B cell (primary cell): ENCODE results near the gene RIPK3. TPM values are rescaled to one million over a fixed set of nuclear protein-coding genes. Genes with fewer than 3 reads are reported as not detected.

ENCODE experiments used
- ATAC-seq: fragments of 200-7000 bp; cut with Tn5 transposase; one replicate; pipeline ENCODE4 v1.10.0; 2021; ENCODE audit warnings: low read depth, mild to moderate bottlenecking, moderate number of reproducible peaks, moderate library complexity
- CTCF ChIA-PET: fragments of 350-600 bp; sonication (Branson Sonifier 250); formaldehyde crosslinking; loops from one replicate; lab custom pipeline; 2021; ENCODE audit warnings: antibody characterized with exemption, inconsistent platforms; lab: Charles Lee
- POLR2A ChIA-PET: fragments of 350-600 bp; sonication (Branson Sonifier 250); formaldehyde crosslinking; loops from one replicate; lab custom pipeline; 2021; ENCODE audit warnings: antibody characterized with exemption; lab: Charles Lee
- DNase-seq: peaks from one replicate; pipeline ENCODE4 v3.0.0; 2013
- H2AFZ ChIP-seq: 2 replicates; pipeline ENCODE4 v1.6.1; 2012; ENCODE audit warnings: mild to moderate bottlenecking, low read depth, low read length; ENCODE audit not compliant: insufficient read depth, poor library complexity, severe bottlenecking
- H3K27ac ChIP-seq, 2 donors: 1 replicate in 1 of 2; 2 replicates in 1 of 2; pipeline ENCODE4 v1.5.1; 2012 to 2013; ENCODE audit warnings: low read length in 2 of 2, mild to moderate bottlenecking in 2 of 2, moderate library complexity in 1 of 2
- H3K27me3 ChIP-seq, 4 experiments: fragments of 200-600 bp in 1 of 4; sonication (generic) in 1 of 4; replicated peaks in 1 of 4; 1 replicate in 2 of 4; 2 replicates in 2 of 4; pipeline versions ENCODE4 v1.6.1 to v1.7.0; 2013 to 2016; ENCODE audit warnings: low read length in 3 of 4, mild to moderate bottlenecking in 2 of 4, mixed read lengths in 1 of 4, moderate library complexity in 1 of 4; ENCODE audit not compliant: insufficient read depth in 4 of 4, control insufficient read depth in 3 of 4; ENCODE audit errors: control extremely low read depth in 1 of 4
- H3K36me3 ChIP-seq, 2 experiments: replicated peaks in 1 of 2; 1 replicate in 1 of 2; 2 replicates in 1 of 2; pipeline versions ENCODE4 v1.6.1 to v1.7.1; 2013; ENCODE audit warnings: low read length in 1 of 2; ENCODE audit not compliant: insufficient read depth in 2 of 2, control insufficient read depth in 1 of 2; ENCODE audit errors: control extremely low read depth in 1 of 2, extremely low read depth in 1 of 2
- H3K4me1 ChIP-seq, 2 donors: fragments of 200-600 bp in 1 of 2; sonication (generic) in 1 of 2; 1 replicate in 1 of 2; 2 replicates in 1 of 2; pipeline versions ENCODE4 v1.5.1 to v1.6.1; 2013 to 2017; ENCODE audit warnings: low read length in 2 of 2; ENCODE audit not compliant: control insufficient read depth in 2 of 2, insufficient read depth in 2 of 2
- H3K4me2 ChIP-seq: replicated peaks from 2 replicates; pipeline ENCODE3; 2012; ENCODE audit warnings: mild to moderate bottlenecking, low read depth, low read length; ENCODE audit not compliant: poor library complexity, severe bottlenecking
- H3K4me3 ChIP-seq, 5 experiments: fragments of 200-600 bp in 1 of 5; sonication (generic) in 1 of 5; 1 replicate in 3 of 5; 2 replicates in 2 of 5; pipeline versions ENCODE4 v1.5.1 to v1.7.0; 2011 to 2016; ENCODE audit warnings: low read length in 4 of 5, mild to moderate bottlenecking in 4 of 5, low read depth in 2 of 5, control low read depth in 1 of 5, moderate library complexity in 1 of 5; ENCODE audit not compliant: insufficient read depth in 1 of 5; ENCODE audit errors: control extremely low read depth in 1 of 5, extremely low read depth in 1 of 5
- H3K79me2 ChIP-seq: fragments of 200-600 bp; sonication (generic); one replicate; pipeline ENCODE4 v1.6.0; 2016; ENCODE audit warnings: low read length; ENCODE audit not compliant: control insufficient read depth, insufficient read depth
- H3K9ac ChIP-seq: fragments of 200-600 bp; sonication (generic); 2 replicates; pipeline ENCODE4 v1.6.1; 2017; ENCODE audit warnings: mild to moderate bottlenecking, low read length, moderate library complexity
- H3K9me3 ChIP-seq, 3 donors: one replicate each; pipeline versions ENCODE4 v1.6.1 to v1.7.1; 2013; ENCODE audit warnings: low read length in 2 of 3; ENCODE audit not compliant: control insufficient read depth in 2 of 3, insufficient read depth in 1 of 3; ENCODE audit errors: control extremely low read depth in 1 of 3
- H4K20me1 ChIP-seq: 2 replicates; pipeline ENCODE4 v1.6.0; 2012; ENCODE audit warnings: mild to moderate bottlenecking, low read length; ENCODE audit not compliant: insufficient read depth, control insufficient read depth, poor library complexity, severe bottlenecking
- H3K27ac Mint-ChIP-seq: one replicate; pipeline ENCODE4 v1.8.0; 2021; ENCODE audit warnings: mixed read lengths
- H3K27me3 Mint-ChIP-seq: one replicate; pipeline ENCODE4 v1.8.0; 2021; ENCODE audit warnings: mixed read lengths
- H3K4me1 Mint-ChIP-seq: one replicate; pipeline ENCODE4 v1.8.0; 2021; ENCODE audit warnings: mixed read lengths
- H3K4me3 Mint-ChIP-seq: one replicate; pipeline ENCODE4 v1.8.0; 2021; ENCODE audit warnings: mixed read lengths
- H3K9me3 Mint-ChIP-seq: one replicate; pipeline ENCODE4 v1.8.0; 2022; ENCODE audit warnings: mixed read lengths; ENCODE audit not compliant: insufficient read depth
- EZH2 ChIP-seq: IDR thresholded peaks from 2 replicates; pipeline ENCODE4 v1.6.1; 2012; ENCODE audit warnings: borderline replicate concordance, low read depth, mild to moderate bottlenecking, moderate library complexity, low read length; ENCODE audit not compliant: insufficient read depth, poor library complexity, severe bottlenecking
- WGBS: methylation state at CpG from one replicate; pipeline ENCODE4 v1.1.5; 2013; ENCODE audit warnings: missing lambda C conversion rate; ENCODE audit not compliant: insufficient coverage; 5-methylcytosine and 5-hydroxymethylcytosine counted together
- intact Hi-C: fragments of 100-400 bp; cut with micrococcal nuclease; formaldehyde crosslinking; loops from one replicate; pipeline ENCODE4 v1.10.0; 2022
- polyA plus RNA-seq: library from polyadenylated mRNA; depleted of rRNA; stranded (reverse); fragments of >200 nt; gene quantifications from 2 replicates; pipeline ENCODE4 v1.2.3, GENCODE V29; 2012
- total RNA-seq, 2 donors: library from RNA; stranded (reverse); fragments of 120-200 nt in 1 of 2; gene quantifications; 1 replicate in 1 of 2; 2 replicates in 1 of 2; pipeline versions ENCODE4 v1.2.3 to v1.2.4, GENCODE V29; 2013 to 2022
- TF ChIP-seq, protein P1 (sequence below): fragments of 200-600 bp; IDR thresholded peaks from one replicate; pipeline ENCODE4 v1.8.0; 2022; ENCODE audit warnings: antibody characterized with exemption, mild to moderate bottlenecking

The RIPK3 gene
- total and polyA plus RNA-seq, 2 donors (not counting 1 experiment from before 2014, with no cell fraction given): 65.5 to 77.6 TPM

DNA sequence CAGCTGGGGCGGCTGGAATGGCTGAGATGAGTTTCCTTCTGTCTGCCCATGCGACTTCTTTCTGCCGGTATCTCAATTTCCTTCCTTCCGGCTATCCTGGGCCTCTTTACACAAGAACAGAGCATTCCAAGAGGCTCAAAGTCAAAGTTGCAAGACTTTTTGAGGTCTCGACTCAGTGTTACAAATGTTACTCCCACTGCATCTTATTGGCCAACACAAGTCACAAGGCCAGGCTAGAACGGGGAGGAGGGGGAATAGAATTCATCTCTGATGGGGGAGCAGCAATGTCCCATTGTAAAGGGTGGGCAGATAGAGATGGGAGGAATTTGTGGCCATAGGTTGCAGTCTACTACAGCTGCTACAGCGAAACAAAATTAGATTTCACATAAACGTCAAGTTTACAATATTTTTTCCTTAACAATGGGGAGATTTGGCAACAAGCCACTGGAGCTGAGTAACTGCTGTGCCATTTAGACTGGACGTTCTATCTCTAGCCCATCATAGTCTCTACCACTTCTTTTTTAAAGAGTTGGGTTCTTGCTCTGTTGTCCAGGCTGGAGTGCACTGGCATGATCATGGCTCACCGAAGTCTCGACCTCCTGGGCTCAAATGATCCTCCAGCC, 49.5 kb upstream of the RIPK3 start:
- intact Hi-C loops: no loop called here
- H3K4me1 Mint-ChIP-seq: no peaks in the 10 kb centered on the region
- no peak overlapping the region for H3K9ac ChIP-seq
- TF ChIP-seq EZH2: no peak
- TF ChIP-seq, protein P1, sequence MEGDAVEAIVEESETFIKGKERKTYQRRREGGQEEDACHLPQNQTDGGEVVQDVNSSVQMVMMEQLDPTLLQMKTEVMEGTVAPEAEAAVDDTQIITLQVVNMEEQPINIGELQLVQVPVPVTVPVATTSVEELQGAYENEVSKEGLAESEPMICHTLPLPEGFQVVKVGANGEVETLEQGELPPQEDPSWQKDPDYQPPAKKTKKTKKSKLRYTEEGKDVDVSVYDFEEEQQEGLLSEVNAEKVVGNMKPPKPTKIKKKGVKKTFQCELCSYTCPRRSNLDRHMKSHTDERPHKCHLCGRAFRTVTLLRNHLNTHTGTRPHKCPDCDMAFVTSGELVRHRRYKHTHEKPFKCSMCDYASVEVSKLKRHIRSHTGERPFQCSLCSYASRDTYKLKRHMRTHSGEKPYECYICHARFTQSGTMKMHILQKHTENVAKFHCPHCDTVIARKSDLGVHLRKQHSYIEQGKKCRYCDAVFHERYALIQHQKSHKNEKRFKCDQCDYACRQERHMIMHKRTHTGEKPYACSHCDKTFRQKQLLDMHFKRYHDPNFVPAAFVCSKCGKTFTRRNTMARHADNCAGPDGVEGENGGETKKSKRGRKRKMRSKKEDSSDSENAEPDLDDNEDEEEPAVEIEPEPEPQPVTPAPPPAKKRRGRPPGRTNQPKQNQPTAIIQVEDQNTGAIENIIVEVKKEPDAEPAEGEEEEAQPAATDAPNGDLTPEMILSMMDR: no peak
- H3K4me2 ChIP-seq: no peak overlapping the region
- H2AFZ ChIP-seq: no peak overlapping the region
- peaks cover 45% of the 10 kb centered on the region for H3K27me3 Mint-ChIP-seq
- DNase-seq (no peak), ATAC-seq (no peak)
- no peak overlapping the region for H3K27ac Mint-ChIP-seq
- no peaks in the 10 kb centered on the region for H3K9me3 Mint-ChIP-seq
- ChIA-PET CTCF (interaction anchor here (0.8 to 1.6 kb wide), 5 partner anchors 10 to 228 kb away, joined by 3 to 6 read pairs (median 3); partner anchors contain the start of gene IRF9), POLR2A (interaction anchor here (0.6 kb wide), 1 partner anchor 33 kb away, joined by 4 read pairs; no protein-coding TSS in a partner anchor)
- WGBS: 96% methylated on average over 4 of the region's 11 CpGs
- H3K4me3 ChIP-seq: no peak overlapping the region
- no peaks in the 10 kb centered on the region for H3K79me2 ChIP-seq
- H3K4me3 Mint-ChIP-seq: no peak overlapping the region
- H3K9me3 ChIP-seq: no peaks in the 10 kb centered on the region
- no peaks in the 10 kb centered on the region for H3K4me1 ChIP-seq
- no peaks in the 10 kb centered on the region for H4K20me1 ChIP-seq
- H3K27ac ChIP-seq: no peak overlapping the region
- H3K27me3 ChIP-seq: peaks cover 0 to 7% (median 2%) of the 10 kb centered on the region in 4 experiments
- H3K36me3 ChIP-seq: no peaks in the 10 kb centered on the region

DNA sequence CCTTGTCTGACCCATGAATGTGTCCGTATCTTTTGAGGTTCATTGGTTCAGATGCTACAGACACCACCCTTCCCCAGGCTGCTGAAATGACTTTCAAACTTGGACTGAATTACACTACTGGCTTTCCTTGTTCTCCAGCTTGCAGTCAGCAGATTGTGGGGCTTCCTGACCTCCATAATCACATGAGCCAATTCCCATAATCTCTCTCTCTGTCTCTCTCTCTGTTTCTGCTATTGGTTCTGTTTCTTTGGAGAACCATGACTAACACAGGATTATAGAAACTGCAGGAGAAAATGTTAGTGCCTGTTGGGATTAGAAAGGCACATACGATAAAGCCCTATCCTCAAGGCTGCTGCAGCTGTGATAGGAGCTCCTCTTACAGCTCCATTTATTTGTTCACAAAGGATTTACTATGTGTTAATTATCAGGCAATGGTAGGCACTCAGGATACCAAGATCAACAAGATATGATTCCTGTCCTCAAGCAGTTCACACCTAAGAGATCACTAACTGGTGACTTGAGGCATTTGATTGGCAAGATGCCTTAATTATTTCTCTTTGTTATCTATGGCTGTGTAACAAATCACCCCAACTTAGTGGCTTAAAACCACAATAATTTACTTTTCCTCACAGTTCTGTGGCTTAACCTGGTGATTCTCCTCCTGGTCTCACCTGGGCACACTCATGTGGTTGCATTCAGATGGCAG, 48.8 kb upstream of the RIPK3 start:
- H3K79me2 ChIP-seq: no peaks in the 10 kb centered on the region
- H3K9ac ChIP-seq: no peak overlapping the region
- Mint-ChIP-seq H3K27ac (no peak overlapping the region), H3K4me3 (no peak overlapping the region), H3K27me3 (peaks cover 49% of the 10 kb centered on the region), H3K4me1 (no peaks in the 10 kb centered on the region), H3K9me3 (no peaks in the 10 kb centered on the region)
- no peaks in the 10 kb centered on the region for H3K36me3 ChIP-seq
- ATAC-seq (no peak), DNase-seq (no peak)
- H3K27ac ChIP-seq: no peak overlapping the region
- H2AFZ ChIP-seq: no peak overlapping the region
- intact Hi-C loops: no loop called here
- H3K27me3 ChIP-seq: peaks cover 0 to 7% (median 5%) of the 10 kb centered on the region in 4 experiments
- H3K4me2 ChIP-seq: no peak overlapping the region
- TF ChIP-seq, protein P1: no peak
- TF ChIP-seq EZH2: no peak
- no peaks in the 10 kb centered on the region for H4K20me1 ChIP-seq
- H3K9me3 ChIP-seq: no peaks in the 10 kb centered on the region
- 93% methylated on average over 1 of the region's 2 CpGs for WGBS
- H3K4me1 ChIP-seq: no peaks in the 10 kb centered on the region
- POLR2A ChIA-PET: interaction anchor here (0.6 kb wide), 1 partner anchor 32 kb away, joined by 4 read pairs; no protein-coding TSS in a partner anchor
- CTCF ChIA-PET: interaction anchor here (1.0 kb wide), 1 partner anchor 57 kb away, joined by 4 read pairs; no protein-coding TSS in a partner anchor
- no peak overlapping the region for H3K4me3 ChIP-seq
